Stimulated activated CD8-positive, alpha-beta memory T cell treated with anti-CD3 and anti-CD28 coated beads, Interleukin-7, amount 100 ng/mL, for 1 hour (primary cell): ENCODE measurements around the gene AKR1B1.

Experiments used
- DNase-seq, 2 donors: peaks; one replicate each; pipeline ENCODE4 v3.0.0-alpha.2; 2020; ENCODE audit warnings: low read depth in 2 of 2

AKR1B1 gene

GRCh38 chr7:134444198-134444960, 14.5 kb downstream of the AKR1B1 start:
- DNase-seq, result no peak

- no peak for DNase-seq
These were observed 15.4 kb downstream of the AKR1B1 start for GRCh38 chr7:134443396-134444070.

GRCh38 chr7:134442441-134443220, 16.3 kb downstream of the AKR1B1 start:
- no peak for DNase-seq

GRCh38 chr7:134441264-134441663, 17.6 kb downstream of the AKR1B1 start:
- no peak for DNase-seq

- DNase-seq, result no peak
These were observed 18.4 kb downstream of the AKR1B1 start for GRCh38 chr7:134440476-134440875.

GRCh38 chr7:134440067-134440466, 18.8 kb downstream of the AKR1B1 start:
- no peak for DNase-seq

GRCh38 chr7:134438946-134439345, 20.0 kb downstream of the AKR1B1 start:
- no peak for DNase-seq

GRCh38 chr7:134435161-134435920, 23.6 kb downstream of the AKR1B1 start:
- no peak for DNase-seq

GRCh38 chr7:134434701-134435100, 24.2 kb downstream of the AKR1B1 start:
- DNase-seq, result no peak

- no peak for DNase-seq
These were observed 25.5 kb downstream of the AKR1B1 start for GRCh38 chr7:134433430-134433829.

GRCh38 chr7:134432296-134433152, 26.4 kb downstream of the AKR1B1 start:
- peak; percentile 29 to 34 for DNase-seq

GRCh38 chr7:134431815-134432214, 27.1 kb downstream of the AKR1B1 start:
- DNase-seq, result no peak

- DNase-seq, result no peak
These were observed 29.4 kb downstream of the AKR1B1 start for GRCh38 chr7:134429481-134429880.

GRCh38 chr7:134428942-134429341, 30.0 kb downstream of the AKR1B1 start:
- no peak for DNase-seq

- no peak for DNase-seq
These were observed 31.0 kb downstream of the AKR1B1 start for GRCh38 chr7:134427896-134428295.

- DNase-seq, result no peak
These were observed 33.1 kb downstream of the AKR1B1 start for GRCh38 chr7:134425777-134426176.

- DNase-seq, result no peak
These were observed 36.3 kb downstream of the AKR1B1 start for GRCh38 chr7:134422638-134423037.

- no peak for DNase-seq
These were observed 36.9 kb downstream of the AKR1B1 start for GRCh38 chr7:134422008-134422407.

- DNase-seq, result no peak
These were observed 38.3 kb downstream of the AKR1B1 start for GRCh38 chr7:134420424-134421125.

- no peak for DNase-seq
These were observed 39.0 kb downstream of the AKR1B1 start for GRCh38 chr7:134419875-134420274.
